AG09309 (cell line): ENCODE measurements around the gene USP44.

Experiments
- DNase-seq: peaks from one replicate; pipeline ENCODE4 v3.0.0-alpha.2; 2010; ENCODE audit warnings: low read depth
- H3K4me3 ChIP-seq: 2 replicates; pipeline ENCODE4 v1.5.1; 2011; ENCODE audit warnings: mild to moderate bottlenecking, low read depth, low read length, moderate library complexity; ENCODE audit not compliant: control insufficient read depth
- TF ChIP-seq, protein P1 (sequence below): IDR thresholded peaks from 2 replicates; pipeline ENCODE4 v1.5.1; 2011; ENCODE audit warnings: mild to moderate bottlenecking, low read depth, low read length, inconsistent platforms; ENCODE audit not compliant: insufficient read depth, control insufficient read depth; ENCODE audit errors: missing control alignments

Gene USP44

DNA sequence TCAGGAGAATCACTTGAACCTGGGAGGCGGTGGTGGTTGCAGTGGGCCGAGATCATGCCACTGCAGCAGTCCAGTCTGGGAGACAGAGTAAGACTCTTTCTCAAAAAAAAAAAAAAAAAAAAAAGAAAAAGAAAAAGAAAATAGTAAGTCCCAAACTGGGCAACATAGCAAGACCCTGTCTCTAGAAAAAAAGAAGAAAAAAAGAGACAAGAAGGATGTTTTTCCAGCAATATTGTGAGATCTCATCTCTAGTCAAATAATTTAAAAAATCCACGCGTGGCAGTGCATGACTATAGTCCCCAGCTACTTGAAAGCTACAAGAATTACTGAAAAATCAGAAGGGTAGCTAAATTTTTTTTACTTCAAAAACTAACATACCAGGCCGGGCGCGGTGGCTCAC, 8.0 kb downstream of the USP44 start:
- DNase-seq = no peak
- H3K4me3 ChIP-seq = no peak overlapping the region
- TF ChIP-seq, protein P1, sequence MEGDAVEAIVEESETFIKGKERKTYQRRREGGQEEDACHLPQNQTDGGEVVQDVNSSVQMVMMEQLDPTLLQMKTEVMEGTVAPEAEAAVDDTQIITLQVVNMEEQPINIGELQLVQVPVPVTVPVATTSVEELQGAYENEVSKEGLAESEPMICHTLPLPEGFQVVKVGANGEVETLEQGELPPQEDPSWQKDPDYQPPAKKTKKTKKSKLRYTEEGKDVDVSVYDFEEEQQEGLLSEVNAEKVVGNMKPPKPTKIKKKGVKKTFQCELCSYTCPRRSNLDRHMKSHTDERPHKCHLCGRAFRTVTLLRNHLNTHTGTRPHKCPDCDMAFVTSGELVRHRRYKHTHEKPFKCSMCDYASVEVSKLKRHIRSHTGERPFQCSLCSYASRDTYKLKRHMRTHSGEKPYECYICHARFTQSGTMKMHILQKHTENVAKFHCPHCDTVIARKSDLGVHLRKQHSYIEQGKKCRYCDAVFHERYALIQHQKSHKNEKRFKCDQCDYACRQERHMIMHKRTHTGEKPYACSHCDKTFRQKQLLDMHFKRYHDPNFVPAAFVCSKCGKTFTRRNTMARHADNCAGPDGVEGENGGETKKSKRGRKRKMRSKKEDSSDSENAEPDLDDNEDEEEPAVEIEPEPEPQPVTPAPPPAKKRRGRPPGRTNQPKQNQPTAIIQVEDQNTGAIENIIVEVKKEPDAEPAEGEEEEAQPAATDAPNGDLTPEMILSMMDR = no peak

DNA sequence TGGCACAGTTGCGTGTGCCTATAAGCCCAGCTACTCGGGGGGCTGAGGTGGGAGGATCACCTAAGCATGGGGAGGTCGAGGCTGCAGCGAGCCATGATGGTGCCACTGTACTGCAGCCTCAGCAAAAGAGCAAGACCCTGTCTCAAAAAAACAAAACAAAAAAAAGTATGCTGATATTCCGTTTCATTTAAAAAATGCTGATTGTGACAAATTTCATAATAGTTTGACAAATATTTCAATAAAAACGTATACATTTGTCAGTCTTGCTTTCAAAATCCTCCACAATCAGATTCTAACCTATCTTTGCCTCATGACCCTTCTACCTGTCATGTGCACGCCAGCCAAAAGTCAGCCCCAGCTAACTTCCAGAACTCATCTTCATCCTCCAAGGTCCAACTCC, 9.8 kb downstream of the USP44 start:
- no peak for DNase-seq
- TF ChIP-seq, protein P1 = no peak
- no peak overlapping the region for H3K4me3 ChIP-seq

DNA sequence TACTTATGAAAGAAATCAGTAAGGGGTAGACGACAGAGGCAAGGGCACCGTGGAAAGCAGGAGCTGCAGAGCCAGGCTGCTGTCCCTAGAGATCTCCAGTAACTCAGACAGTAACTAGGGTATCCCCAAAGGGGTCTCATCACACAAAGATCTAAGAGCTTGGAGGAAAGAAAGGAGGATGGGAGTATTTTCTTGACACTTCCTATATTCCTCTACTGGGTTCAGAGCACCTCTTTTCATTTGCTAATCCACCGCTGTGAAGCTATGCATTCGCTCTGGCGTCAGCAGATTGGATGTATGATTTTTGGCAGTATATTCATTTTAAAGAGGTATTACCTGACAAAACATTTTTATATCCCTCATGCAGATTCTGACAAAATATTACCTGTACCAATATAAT, 12.6 kb downstream of the USP44 start:
- no peak overlapping the region for H3K4me3 ChIP-seq
- DNase-seq = no peak
- TF ChIP-seq, protein P1 = no peak

DNA sequence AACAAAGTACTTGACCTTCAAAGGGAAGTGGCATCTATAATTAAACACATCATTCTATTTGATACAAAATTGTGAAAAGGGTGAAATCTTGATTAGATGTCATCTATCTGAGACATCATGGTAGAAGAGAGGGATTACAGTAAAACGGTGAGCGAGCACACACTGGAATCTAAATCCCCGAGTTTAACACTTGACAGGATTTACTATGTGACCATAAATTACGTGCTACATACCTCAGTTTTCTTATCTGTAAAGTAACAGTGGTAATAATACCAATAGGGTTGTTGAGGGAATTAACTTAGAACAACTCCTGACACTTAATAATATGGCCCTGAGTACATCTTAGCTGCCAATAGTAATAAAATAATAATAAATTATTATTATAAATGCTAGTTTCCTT, 13.3 kb downstream of the USP44 start:
- no peak overlapping the region for H3K4me3 ChIP-seq
- no peak for DNase-seq
- TF ChIP-seq, protein P1 = no peak

DNA sequence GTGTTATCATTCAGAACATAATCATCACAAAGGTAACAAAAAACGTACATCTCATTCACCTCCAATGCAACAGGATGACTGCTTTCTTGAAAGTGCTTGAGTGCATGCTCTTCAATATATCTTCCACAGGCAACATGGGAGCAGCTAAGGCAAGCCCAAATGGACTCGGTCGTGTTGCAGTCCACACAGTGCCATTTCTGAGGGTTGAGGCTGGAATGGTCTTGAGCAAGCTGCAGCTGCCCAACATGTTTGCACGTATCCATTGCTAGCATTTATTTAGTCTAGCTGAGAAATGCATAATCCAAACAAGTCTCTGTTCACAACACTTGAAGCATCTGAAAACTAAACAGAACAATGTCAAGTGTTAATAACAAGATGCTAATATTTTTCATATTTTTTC, 17.3 kb downstream of the USP44 start:
- TF ChIP-seq, protein P1 = no peak
- DNase-seq = no peak
- no peak overlapping the region for H3K4me3 ChIP-seq

DNA sequence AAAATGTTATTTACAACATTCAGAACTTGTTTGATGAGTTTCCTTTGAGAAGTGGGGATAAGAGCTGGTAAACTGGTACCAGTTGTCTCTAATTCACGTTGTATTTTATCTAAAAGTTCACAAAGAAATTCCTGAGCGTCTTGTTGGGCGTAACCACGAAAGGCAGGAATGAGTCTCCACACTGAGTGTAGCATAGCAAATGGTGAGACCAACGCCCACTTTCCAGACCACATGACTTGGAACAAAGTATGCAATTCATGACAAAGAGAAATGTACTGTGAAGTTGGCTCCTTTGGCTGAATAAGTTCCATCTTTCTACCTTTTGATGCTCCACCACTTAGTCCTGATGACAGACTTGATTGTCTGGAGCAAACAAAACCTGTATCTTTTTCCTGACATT, 18.4 kb downstream of the USP44 start:
- no peak overlapping the region for H3K4me3 ChIP-seq
- TF ChIP-seq, protein P1 = no peak
- peak; percentile 27 for DNase-seq

DNA sequence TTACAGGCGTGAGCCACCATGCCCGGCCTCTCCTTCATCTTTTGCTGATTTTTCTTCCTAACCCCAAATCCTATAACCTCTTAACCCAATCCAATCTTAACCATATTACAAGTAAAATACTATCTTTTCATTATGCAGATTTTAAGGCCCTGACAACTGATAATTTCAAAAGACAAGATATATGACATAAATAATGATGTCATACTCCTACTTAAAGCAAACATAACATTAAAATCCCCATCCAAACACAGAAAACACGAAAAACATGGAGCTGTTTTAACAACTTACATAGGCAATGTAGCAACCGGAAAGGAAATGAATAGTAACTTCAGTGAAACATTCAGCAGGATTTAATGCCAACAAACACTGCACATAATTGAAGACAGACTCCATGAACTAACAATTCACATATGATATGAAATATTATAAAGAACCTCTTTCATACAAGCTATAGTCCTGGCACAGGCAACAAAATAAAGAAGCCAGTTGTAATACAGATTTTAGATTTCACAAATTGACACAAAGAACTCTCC, 21.5 kb downstream of the USP44 start:
- no peak overlapping the region for H3K4me3 ChIP-seq
- TF ChIP-seq, protein P1 = no peak
- DNase-seq = peak; percentile 1
